Pancreas (tissue), 10 donors: ENCODE data around the gene DSCAML1. TPM values are rescaled to one million over a fixed set of nuclear protein-coding genes. Genes with fewer than 3 reads are reported as not detected.

Source experiments
- ATAC-seq, 4 donors: fragments of 200-7000 bp; cut with Tn5 transposase; one replicate each; pipeline versions ENCODE4 v1.8.0 to v1.9.1; 2020; ENCODE audit warnings: mild to moderate bottlenecking in 4 of 4, moderate library complexity in 4 of 4
- DNase-seq, 6 donors: peaks; one replicate each; pipeline ENCODE4 v3.0.0-alpha.2; 2020
- FAIRE-seq: peaks from 2 replicates; lab custom pipeline; 2012; peaks lifted over from hg19 to GRCh38; lab: Jason Lieb, UNC
- H3K27ac ChIP-seq, 4 donors: fragments of 200-600 bp; sonication (generic); 1 replicate in 3 of 4; 2 replicates in 1 of 4; pipeline versions ENCODE4 v1.5.0 to v1.8.0; 2020
- H3K27me3 ChIP-seq, 4 donors: fragments of 200-600 bp; one replicate each; pipeline ENCODE4 v1.8.0; 2021
- H3K36me3 ChIP-seq, 3 donors: fragments of 200-600 bp; sonication (generic) in 1 of 3; one replicate each; pipeline versions ENCODE4 v1.5.0 to v1.8.0; 2020 to 2021
- H3K4me1 ChIP-seq, 3 donors: fragments of 200-600 bp; one replicate each; pipeline ENCODE4 v1.8.0; 2021
- H3K4me3 ChIP-seq, 4 donors: fragments of 200-600 bp; sonication (generic) in 2 of 4; one replicate each; pipeline versions ENCODE4 v1.5.0 to v1.8.0; 2020 to 2021
- H3K9me3 ChIP-seq, 4 donors: fragments of 200-600 bp; one replicate each; pipeline ENCODE4 v1.8.0; 2021
- WGBS, 2 donors: extraction: QIAGEN DNeasy Blood & Tissue Kit; methylation state at CpG; one replicate each; pipeline ENCODE4 v1.1.7; 2013; 5-methylcytosine and 5-hydroxymethylcytosine counted together
- intact Hi-C, 3 donors: fragments of 100-400 bp; cut with DNase I; formaldehyde crosslinking; loops; one replicate each; pipeline versions ENCODE4 v1.11.1 to v1.14.2; 2022
- polyA plus RNA-seq, 2 donors: library from polyadenylated mRNA; stranded (reverse); fragments of 200-250 nt; gene quantifications; one replicate each; pipeline ENCODE4 v1.2.3, GENCODE V29; 2013
- total RNA-seq, 6 donors: library from RNA; stranded (reverse); fragmentation: NEBNext Ultra II Directional in 4 of 6; extraction: Animal tissue kit (Norgen Biotek cat#: 25700) in 4 of 6; gene quantifications; one replicate each; pipeline versions ENCODE4 v1.2.1 to v1.2.4, GENCODE V29; 2021 to 2023
- TF ChIP-seq, protein P1 (sequence below), 4 donors: fragments of 200-600 bp; sonication (generic) in 3 of 4; IDR thresholded peaks; one replicate each; pipeline versions ENCODE4 v1.5.0 to v1.8.0; 2021; ENCODE audit warnings: antibody characterized with exemption in 4 of 4
- donor health status: healthy with polysubstance abuse.
- donor health status: DM: no; HTN: no; CAD: no; lungs with moderate emphysema.
- donor health status: DM: no; HTN: no; CAD: no.
- donor health status: control.
- donor health status: control.
- donor health status: Bipolar disorder and iron deficiency.
- donor health status: DM: yes; HTN: yes; CAD: no.
- donor health status: DM: no; HTN: no; CAD: no.
- donor health status: DM: no; HTN: no; CAD: no.
- donor health status: DM: yes; HTN: yes; CAD: no.

The DSCAML1 gene
- total and polyA plus RNA-seq, 8 donors, result 0.69 to 2.7 (median 1.8) TPM

DNA sequence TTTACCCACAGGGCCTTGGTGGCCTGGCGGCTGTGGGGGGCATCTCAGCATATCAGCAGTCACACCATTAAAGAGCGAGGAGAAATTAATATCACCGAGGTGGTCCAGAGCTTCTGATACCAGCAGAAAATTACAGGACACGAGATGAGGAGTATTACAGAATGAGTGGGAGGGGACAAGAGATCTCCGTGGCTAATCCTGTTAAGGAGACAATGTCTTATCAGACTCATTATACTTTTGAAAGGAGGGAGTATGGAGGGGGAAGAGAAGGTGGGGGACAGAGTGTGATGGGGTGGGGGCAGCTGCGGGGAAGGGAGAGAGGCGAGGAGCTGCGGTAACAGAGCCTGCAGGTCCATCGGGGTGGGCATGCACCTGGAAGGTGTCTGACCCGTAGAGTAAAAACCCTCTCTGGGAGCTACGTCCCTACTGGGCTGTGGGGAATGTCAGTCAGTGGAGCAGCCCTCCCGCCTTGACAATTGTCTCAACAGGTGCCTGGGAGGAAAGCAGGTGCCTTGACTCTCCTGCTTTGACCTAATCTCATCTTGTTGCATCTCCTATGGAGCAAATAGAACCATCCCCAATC is 245.2 kb downstream of the DSCAML1 start:
- H3K4me1 ChIP-seq, result no peaks in the 10 kb centered on the region
- no peak for FAIRE-seq
- 49 to 56% methylated on average over 12 of the region's 12 CpGs for WGBS, 2 donors
- H3K9me3 ChIP-seq, result no peaks in the 10 kb centered on the region
- intact Hi-C loops, result no loop called here
- ATAC-seq, result no peak
- no peak overlapping the region for H3K27ac ChIP-seq
- no peaks in the 10 kb centered on the region for H3K27me3 ChIP-seq
- TF ChIP-seq, protein P1, sequence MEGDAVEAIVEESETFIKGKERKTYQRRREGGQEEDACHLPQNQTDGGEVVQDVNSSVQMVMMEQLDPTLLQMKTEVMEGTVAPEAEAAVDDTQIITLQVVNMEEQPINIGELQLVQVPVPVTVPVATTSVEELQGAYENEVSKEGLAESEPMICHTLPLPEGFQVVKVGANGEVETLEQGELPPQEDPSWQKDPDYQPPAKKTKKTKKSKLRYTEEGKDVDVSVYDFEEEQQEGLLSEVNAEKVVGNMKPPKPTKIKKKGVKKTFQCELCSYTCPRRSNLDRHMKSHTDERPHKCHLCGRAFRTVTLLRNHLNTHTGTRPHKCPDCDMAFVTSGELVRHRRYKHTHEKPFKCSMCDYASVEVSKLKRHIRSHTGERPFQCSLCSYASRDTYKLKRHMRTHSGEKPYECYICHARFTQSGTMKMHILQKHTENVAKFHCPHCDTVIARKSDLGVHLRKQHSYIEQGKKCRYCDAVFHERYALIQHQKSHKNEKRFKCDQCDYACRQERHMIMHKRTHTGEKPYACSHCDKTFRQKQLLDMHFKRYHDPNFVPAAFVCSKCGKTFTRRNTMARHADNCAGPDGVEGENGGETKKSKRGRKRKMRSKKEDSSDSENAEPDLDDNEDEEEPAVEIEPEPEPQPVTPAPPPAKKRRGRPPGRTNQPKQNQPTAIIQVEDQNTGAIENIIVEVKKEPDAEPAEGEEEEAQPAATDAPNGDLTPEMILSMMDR (IDR thresholded peaks at IDR 0.05), result no peak
- H3K36me3 ChIP-seq, result no peaks in the 10 kb centered on the region
- H3K4me3 ChIP-seq, result no peak overlapping the region
- DNase-seq, result no peak

DNA sequence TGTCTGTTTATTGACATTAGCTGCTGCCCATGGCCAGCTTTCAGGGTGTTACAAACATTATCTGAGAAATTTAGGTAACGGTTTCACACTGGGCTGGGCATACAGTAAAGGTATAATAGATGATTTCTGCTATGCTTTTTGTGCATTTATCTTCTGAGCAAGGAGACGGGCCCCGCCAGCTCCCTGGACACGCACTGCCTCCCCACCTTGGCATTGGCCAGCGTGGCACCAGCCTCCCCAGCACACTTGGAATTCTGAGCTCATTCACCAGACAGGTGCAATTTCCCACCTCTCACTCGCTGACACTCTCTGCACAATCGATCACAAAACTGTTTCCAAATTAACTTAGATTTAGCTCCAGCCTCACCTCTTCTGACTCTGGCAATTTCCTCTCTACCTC is 246.6 kb downstream of the DSCAML1 start:
- 46 to 73% methylated on average over 7 of the region's 7 CpGs for WGBS, 2 donors
- no peak overlapping the region for H3K4me3 ChIP-seq
- no peaks in the 10 kb centered on the region for H3K4me1 ChIP-seq
- H3K36me3 ChIP-seq, result no peaks in the 10 kb centered on the region
- ATAC-seq, result no peak
- FAIRE-seq, result no peak
- no peak overlapping the region for H3K27ac ChIP-seq
- intact Hi-C loops, result no loop called here
- H3K9me3 ChIP-seq, result no peaks in the 10 kb centered on the region
- no peaks in the 10 kb centered on the region for H3K27me3 ChIP-seq
- TF ChIP-seq, protein P1 (IDR thresholded peaks at IDR 0.05), result no peak
- no peak for DNase-seq

DNA sequence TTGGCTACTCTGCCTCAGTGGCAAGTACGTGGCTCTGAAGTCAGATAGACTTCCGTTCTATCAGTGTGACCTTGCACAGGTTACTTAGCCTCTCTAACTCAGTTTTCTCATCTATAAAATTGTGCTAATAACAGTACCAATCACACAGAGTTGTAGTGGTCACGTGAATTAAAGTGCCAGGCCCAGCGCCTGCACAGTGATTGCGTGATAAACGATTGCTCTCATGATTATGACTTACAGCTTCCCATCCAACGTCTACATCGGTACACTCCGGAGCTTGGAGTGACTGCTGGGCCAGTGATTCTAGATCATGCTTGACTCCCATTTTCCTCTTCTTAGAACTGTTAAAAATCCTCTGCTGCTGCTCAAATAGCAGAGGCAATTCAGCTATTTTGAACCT is 247.6 kb downstream of the DSCAML1 start:
- intact Hi-C loops, result no loop called here
- no peak for FAIRE-seq
- H3K27me3 ChIP-seq, result no peaks in the 10 kb centered on the region

DNA sequence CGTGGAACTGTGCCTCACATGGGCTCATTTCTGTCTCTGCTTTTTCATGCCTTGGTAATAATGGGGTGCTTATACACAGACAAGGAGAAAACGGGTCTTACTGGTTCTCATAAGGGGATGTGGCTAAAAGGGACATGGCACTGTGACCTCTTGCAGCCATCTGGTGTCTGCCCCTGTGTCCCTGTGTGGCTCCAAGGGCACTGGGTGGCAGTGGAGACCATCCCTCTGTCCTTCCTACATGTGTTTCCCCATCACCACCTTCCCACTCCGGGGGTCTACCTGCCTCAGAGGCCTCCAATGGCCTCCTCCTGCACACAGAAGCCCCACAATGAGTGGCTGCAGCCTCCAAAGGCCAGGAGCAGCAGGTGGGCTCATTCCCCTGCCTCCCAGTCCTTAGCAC is 248.1 kb downstream of the DSCAML1 start:
- no peaks in the 10 kb centered on the region for H3K4me1 ChIP-seq
- DNase-seq (no peak), FAIRE-seq (no peak), ATAC-seq (no peak)
- no peak overlapping the region for H3K4me3 ChIP-seq
- TF ChIP-seq, protein P1 (IDR thresholded peaks at IDR 0.05), result no peak
- H3K9me3 ChIP-seq, result no peaks in the 10 kb centered on the region
- 55 to 59% methylated on average over 3 of the region's 3 CpGs for WGBS, 2 donors
- H3K27me3 ChIP-seq, result no peaks in the 10 kb centered on the region
- H3K36me3 ChIP-seq, result no peaks in the 10 kb centered on the region
- intact Hi-C loops, result no loop called here
- H3K27ac ChIP-seq, result no peak overlapping the region

More for the DNA sequence above, 247.6 kb downstream of the DSCAML1 start:
- TF ChIP-seq, protein P1 (IDR thresholded peaks at IDR 0.05), result no peak
- Histone ChIP-seq H3K27ac (no peak overlapping the region), H3K4me3 (no peak overlapping the region), H3K4me1 (no peaks in the 10 kb centered on the region), H3K9me3 (no peaks in the 10 kb centered on the region), H3K36me3 (no peaks in the 10 kb centered on the region)
- ATAC-seq (no peak), DNase-seq (no peak)
- WGBS, 2 donors, result 75 to 81% methylated on average over 9 of the region's 9 CpGs

DNA sequence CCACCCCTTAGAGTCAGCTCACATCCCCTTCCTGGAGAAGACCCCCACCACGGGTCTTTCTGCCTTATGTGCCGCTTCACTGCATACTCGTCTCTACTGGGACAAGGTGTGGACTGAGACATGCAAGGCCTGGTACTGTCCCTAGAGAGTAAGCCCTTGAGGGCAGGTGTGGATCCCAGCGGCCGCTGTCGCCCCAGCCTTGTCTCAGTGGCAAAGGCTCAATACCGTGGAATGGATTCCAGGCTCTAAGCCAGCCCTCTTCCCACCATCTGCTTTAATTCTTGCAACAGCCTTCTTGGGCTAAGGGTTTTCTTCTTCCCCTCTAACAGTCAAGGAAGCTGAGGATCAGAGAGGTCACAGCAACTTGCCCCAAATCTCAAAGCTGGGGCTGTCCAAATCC is 249.1 kb downstream of the DSCAML1 start:
- no peaks in the 10 kb centered on the region for H3K27me3 ChIP-seq
- no peak overlapping the region for H3K27ac ChIP-seq
- TF ChIP-seq, protein P1 (IDR thresholded peaks at IDR 0.05), result no peak
- ATAC-seq (no peak), DNase-seq (no peak), FAIRE-seq (no peak)
- 81 to 84% methylated on average over 7 of the region's 7 CpGs for WGBS, 2 donors
- no peaks in the 10 kb centered on the region for H3K9me3 ChIP-seq
- no peaks in the 10 kb centered on the region for H3K4me1 ChIP-seq
- H3K36me3 ChIP-seq, result no peaks in the 10 kb centered on the region
- intact Hi-C loops, result no loop called here
- H3K4me3 ChIP-seq, result no peak overlapping the region
